HepG2 (cell line): ENCODE results near the gene GDF7. TPM values are rescaled to one million over a fixed set of nuclear protein-coding genes. Genes with fewer than 3 reads are reported as not detected.

ENCODE experiments used
- ARID4A ChIP-seq: sonication (generic); formaldehyde crosslinking; IDR thresholded peaks from 2 replicates; pipeline ENCODE4 v1.5.0; 2020; ENCODE audit warnings: mild to moderate bottlenecking, missing genetic modification reagents, borderline replicate concordance
- ATF7-NPFF ChIP-seq: sonication (generic); formaldehyde crosslinking; IDR thresholded peaks from 2 replicates; pipeline ENCODE4 v1.8.1; 2023; ENCODE audit warnings: mild to moderate bottlenecking, low read depth, missing genetic modification reagents, moderate library complexity
- CENPT ChIP-seq: sonication (generic); formaldehyde crosslinking; IDR thresholded peaks from 2 replicates; pipeline ENCODE4 v1.8.0; 2022; ENCODE audit warnings: low read depth, mild to moderate bottlenecking, moderate library complexity, missing genetic modification reagents
- CREBL2 ChIP-seq: sonication (generic); formaldehyde crosslinking; IDR thresholded peaks from 2 replicates; pipeline ENCODE4 v1.8.1; 2023; ENCODE audit warnings: missing genetic modification reagents, mild to moderate bottlenecking, borderline replicate concordance
- GTF2F1 ChIP-seq: fragments of 150-350 bp; IDR thresholded peaks from 2 replicates; pipeline ENCODE4 v1.6.1; 2014; ENCODE audit warnings: low read length
- HMG20A ChIP-seq: IDR thresholded peaks from 2 replicates; pipeline ENCODE4 v1.6.1; 2016; ENCODE audit warnings: borderline replicate concordance
- HOXD1 ChIP-seq: sonication (generic); formaldehyde crosslinking; IDR thresholded peaks from 2 replicates; pipeline ENCODE4 v1.5.0; 2020; ENCODE audit warnings: missing genetic modification reagents
- MED13 ChIP-seq: sonication (generic); formaldehyde crosslinking; IDR thresholded peaks from 2 replicates; pipeline ENCODE4 v1.5.0; 2020; ENCODE audit warnings: missing genetic modification reagents
- NCOA2 ChIP-seq: sonication (generic); formaldehyde crosslinking; IDR thresholded peaks from 2 replicates; pipeline ENCODE4 v1.8.0; 2022; ENCODE audit warnings: inconsistent platforms
- RBM39 ChIP-seq: fragments of 200-400 bp; formaldehyde crosslinking; IDR thresholded peaks from one replicate; pipeline ENCODE4 v1.6.1; 2018; ENCODE audit warnings: antibody characterized with exemption, mild to moderate bottlenecking, low read depth, low read length; ENCODE audit not compliant: poor library complexity, severe bottlenecking
- RFXANK ChIP-seq: IDR thresholded peaks from 2 replicates; pipeline ENCODE4 v1.6.1; 2016
- SMAD1 ChIP-seq: sonication (generic); formaldehyde crosslinking; IDR thresholded peaks from 2 replicates; pipeline ENCODE4 v1.4.0; 2020; ENCODE audit warnings: missing genetic modification reagents, low read depth, mild to moderate bottlenecking, borderline replicate concordance
- SOX13 ChIP-seq, 3 experiments: fragments of 450-650 bp in 1 of 3; sonication (generic) in 1 of 3; formaldehyde crosslinking in 1 of 3; IDR thresholded peaks in 2 of 3; conservative IDR thresholded peaks in 1 of 3; 2 replicates each; pipeline versions ENCODE4 v1.5.0 to v1.6.1; 2016 to 2020; ENCODE audit warnings: antibody characterized with exemption in 1 of 3, mild to moderate bottlenecking in 1 of 3, missing compliant biosample characterization in 1 of 3, missing genetic modification reagents in 1 of 3, moderate library complexity in 1 of 3
- ZNF263 ChIP-seq: sonication (generic); formaldehyde crosslinking; IDR thresholded peaks from 2 replicates; pipeline ENCODE4 v1.4.0; 2020; ENCODE audit warnings: missing genetic modification reagents
- ZNF3 ChIP-seq: IDR thresholded peaks from 2 replicates; pipeline ENCODE4 v1.7.0; 2017; ENCODE audit warnings: inconsistent platforms
- ZNF354B ChIP-seq: sonication (generic); formaldehyde crosslinking; IDR thresholded peaks from 2 replicates; pipeline ENCODE4 v1.8.0; 2022; ENCODE audit warnings: mild to moderate bottlenecking, missing genetic modification reagents
- ZNF446 ChIP-seq: sonication (generic); formaldehyde crosslinking; IDR thresholded peaks from 2 replicates; pipeline ENCODE4 v1.5.0; 2020; ENCODE audit warnings: mild to moderate bottlenecking, missing genetic modification reagents
- ZNF720 ChIP-seq: sonication (generic); formaldehyde crosslinking; IDR thresholded peaks from 2 replicates; pipeline ENCODE4 v1.4.0; 2020; ENCODE audit warnings: missing genetic modification reagents
- ZNF777 ChIP-seq: sonication (generic); formaldehyde crosslinking; IDR thresholded peaks from 2 replicates; pipeline ENCODE4 v1.4.0; 2020; ENCODE audit warnings: missing genetic modification reagents
- ZNF782 ChIP-seq: sonication (generic); formaldehyde crosslinking; IDR thresholded peaks from 2 replicates; pipeline ENCODE4 v1.4.0; 2020; ENCODE audit warnings: missing genetic modification reagents, mild to moderate bottlenecking, borderline replicate concordance
- polyA plus RNA-seq, 8 experiments: library from polyadenylated mRNA; depleted of rRNA in 3 of 8; stranded (reverse) in 7 of 8; unstranded in 1 of 8; fragments of >200 nt; fragmentation: Illumina TruSeq in 4 of 8; extraction: Trizol in 4 of 8; gene quantifications; 2 replicates each; pipeline versions ENCODE4 v1.2.1 to v1.2.3, GENCODE V29; 2011 to 2016; ENCODE audit warnings: low read depth in 4 of 8, missing spikeins in 1 of 8, mixed read lengths in 1 of 8; ENCODE audit not compliant: insufficient read depth in 1 of 8
- total RNA-seq, 5 experiments: library from RNA; depleted of rRNA; stranded (reverse); fragments of >200 nt; fragmentation: Illumina TruSeq; extraction: Trizol; gene quantifications; 2 replicates each; pipeline ENCODE4 v1.2.3, GENCODE V29; 2016; ENCODE audit warnings: low read depth in 1 of 5
- TF ChIP-seq, protein P1 (sequence below): sonication (generic); formaldehyde crosslinking; IDR thresholded peaks from 2 replicates; pipeline ENCODE4 v1.4.0; 2020; ENCODE audit warnings: missing genetic modification reagents
- TF ChIP-seq, protein P2 (sequence below): sonication (generic); formaldehyde crosslinking; IDR thresholded peaks from 2 replicates; pipeline ENCODE4 v1.4.0; 2020; ENCODE audit warnings: mild to moderate bottlenecking, missing genetic modification reagents
- TF ChIP-seq, protein P3 (sequence below): IDR thresholded peaks from 2 replicates; pipeline ENCODE4 v1.6.1; 2016; ENCODE audit warnings: missing compliant biosample characterization, missing genetic modification reagents, borderline replicate concordance

Gene GDF7
- total and polyA plus RNA-seq, 2 of the 13 experiments (the other 11 are each of a cell fraction or from before 2014, with no cell fraction given) = 1.6 to 15.0 TPM

DNA sequence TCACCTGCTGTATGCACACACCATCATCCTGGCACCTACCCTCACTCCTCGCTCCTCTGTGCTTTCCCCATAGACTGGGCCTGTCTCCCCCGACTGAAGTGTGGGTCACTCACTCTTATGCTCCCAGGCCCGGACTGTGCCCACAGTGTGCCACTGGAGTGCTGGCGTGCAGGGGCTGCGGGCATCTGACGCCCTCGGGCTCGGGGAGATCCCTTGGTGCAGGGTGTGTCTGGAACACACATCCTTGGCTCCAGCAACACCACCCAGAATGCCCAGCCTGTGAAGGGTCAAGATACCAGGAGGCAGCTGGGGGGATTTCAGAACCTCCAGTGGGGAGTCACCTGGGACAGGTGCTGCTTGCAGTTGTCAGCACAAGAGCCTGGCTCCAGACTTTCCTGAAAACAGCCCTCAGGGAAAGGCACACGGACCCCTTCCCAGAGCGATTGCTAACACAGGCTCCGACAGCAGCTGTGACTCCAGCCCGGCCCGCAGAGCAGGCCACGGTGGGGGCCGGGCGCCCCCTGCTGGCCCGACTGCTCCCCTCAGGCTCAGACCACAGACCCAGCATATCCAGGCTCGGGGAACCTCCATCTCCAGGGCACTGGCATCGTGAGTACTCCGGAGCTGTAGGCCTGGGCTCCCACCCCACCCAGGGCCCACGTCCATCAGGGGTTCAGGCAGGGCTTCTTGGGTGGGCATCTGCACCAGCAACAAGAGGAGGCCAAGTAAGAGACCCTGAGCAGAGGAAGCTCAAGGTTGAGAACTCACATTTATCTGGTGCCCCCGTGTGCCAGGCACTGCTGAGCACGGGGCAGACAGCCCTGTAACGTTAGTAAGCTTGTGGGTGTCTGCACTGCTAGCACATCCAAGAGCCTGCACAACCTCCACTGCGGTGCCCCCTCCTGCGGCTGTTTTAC, 24.6 kb upstream of the GDF7 start (continued):
- TF ChIP-seq, protein P1, sequence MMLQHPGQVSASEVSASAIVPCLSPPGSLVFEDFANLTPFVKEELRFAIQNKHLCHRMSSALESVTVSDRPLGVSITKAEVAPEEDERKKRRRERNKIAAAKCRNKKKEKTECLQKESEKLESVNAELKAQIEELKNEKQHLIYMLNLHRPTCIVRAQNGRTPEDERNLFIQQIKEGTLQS (CRISPR knock-in tag) = 0 out of 2 replicates have a peak, but pooled peaks have one; percentile 37
- TF ChIP-seq SMAD1 (CRISPR knock-in tag) (0 out of 2 replicates have a peak, but pooled peaks have one; percentile 64), CENPT (CRISPR knock-in tag) (no peak), ZNF720 (CRISPR knock-in tag) (no peak), MED13 (CRISPR knock-in tag) (no peak), ZNF263 (0 out of 2 replicates have a peak, but pooled peaks have one; percentile 38), GTF2F1 (no peak), SOX13 (IDR thresholded peaks at IDR 0.05) (no peak), SOX13 (CRISPR knock-in tag; conservative IDR thresholded peaks at IDR 0.05 in 1 of 2, IDR thresholded peaks at IDR 0.05 in 1 of 2) (no peak), HOXD1 (CRISPR knock-in tag) (no peak), ZNF3 (CRISPR knock-in tag) (no peak), HMG20A (CRISPR knock-in tag) (no peak), ARID4A (peak; percentile 36; the same call in 1 of the 2 replicates), RFXANK (CRISPR knock-in tag) (no peak), RBM39 (peak; percentile 69), ZNF782 (CRISPR knock-in tag) (no peak), ZNF446 (CRISPR knock-in tag) (no peak), ZNF777 (CRISPR knock-in tag) (no peak), ZNF354B (no peak), CREBL2 (no peak; the same call in 1 of the 2 replicates), ATF7-NPFF (CRISPR knock-in tag) (no peak), NCOA2 (CRISPR knock-in tag) (peak; percentile 31; the same call in 1 of the 2 replicates)
- TF ChIP-seq, protein P2, sequence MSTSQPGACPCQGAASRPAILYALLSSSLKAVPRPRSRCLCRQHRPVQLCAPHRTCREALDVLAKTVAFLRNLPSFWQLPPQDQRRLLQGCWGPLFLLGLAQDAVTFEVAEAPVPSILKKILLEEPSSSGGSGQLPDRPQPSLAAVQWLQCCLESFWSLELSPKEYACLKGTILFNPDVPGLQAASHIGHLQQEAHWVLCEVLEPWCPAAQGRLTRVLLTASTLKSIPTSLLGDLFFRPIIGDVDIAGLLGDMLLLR (CRISPR knock-in tag) = peak; percentile 33; the same call in 1 of the 2 replicates
- TF ChIP-seq, protein P3, sequence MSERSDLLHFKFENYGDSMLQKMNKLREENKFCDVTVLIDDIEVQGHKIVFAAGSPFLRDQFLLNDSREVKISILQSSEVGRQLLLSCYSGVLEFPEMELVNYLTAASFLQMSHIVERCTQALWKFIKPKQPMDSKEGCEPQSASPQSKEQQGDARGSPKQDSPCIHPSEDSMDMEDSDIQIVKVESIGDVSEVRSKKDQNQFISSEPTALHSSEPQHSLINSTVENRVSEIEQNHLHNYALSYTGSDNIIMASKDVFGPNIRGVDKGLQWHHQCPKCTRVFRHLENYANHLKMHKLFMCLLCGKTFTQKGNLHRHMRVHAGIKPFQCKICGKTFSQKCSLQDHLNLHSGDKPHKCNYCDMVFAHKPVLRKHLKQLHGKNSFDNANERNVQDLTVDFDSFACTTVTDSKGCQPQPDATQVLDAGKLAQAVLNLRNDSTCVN (CRISPR knock-in tag) = peak; percentile 27; the same call in 1 of the 2 replicates
